HepG2 (cell line): ENCODE data around the gene UGT1A3. TPM values are rescaled to one million over a fixed set of nuclear protein-coding genes. Genes with fewer than 3 reads are reported as not detected.

Experiments used
- ATAC-seq: fragments of 200-7000 bp; cut with Tn5 transposase; 3 replicates; pipeline ENCODE4 v1.9.1; 2020; ENCODE audit warnings: mild to moderate bottlenecking, moderate library complexity
- BruUV-seq: library from RNA; stranded (reverse); fragments of 400-500 nt; replicated peaks from 2 replicates; lab custom pipeline; 2021; lab: Mats Ljungman, UMichigan
- CTCF ChIA-PET: fragments of 300-600 bp; formaldehyde crosslinking; extraction: SDS; loops from one replicate; lab custom pipeline; 2021; ENCODE audit warnings: low total read pairs, inconsistent platforms, low intra/inter-chr PET ratio; lab: Yijun Ruan, JAX
- POLR2A ChIA-PET: fragments of 350-600 bp; sonication (Branson Sonifier 250); formaldehyde crosslinking; loops from one replicate; lab custom pipeline; 2020; ENCODE audit warnings: antibody characterized with exemption, inconsistent platforms; lab: Yijun Ruan, JAX
- DNase-seq: peaks from one replicate; pipeline ENCODE4 v3.0.0-alpha.2; 2015; ENCODE audit warnings: low spot score
- FAIRE-seq: peaks from 3 replicates; lab custom pipeline; 2011; peaks lifted over from hg19 to GRCh38; lab: Jason Lieb, UNC
- H2AFZ ChIP-seq: one replicate; pipeline ENCODE4 v1.6.1; 2011; ENCODE audit warnings: low read length, inconsistent platforms
- H3K27ac ChIP-seq: fragments of 300-600 bp; 3 replicates; pipeline ENCODE4 v1.8.0; 2011; ENCODE audit warnings: mixed run types, mild to moderate bottlenecking, mixed read lengths, low read length, inconsistent platforms; ENCODE audit not compliant: insufficient read depth; ENCODE audit errors: extremely low read length
- H3K27me3 ChIP-seq, 2 experiments: fragments of 200-600 bp in 1 of 2; 2 replicates in 1 of 2; 3 replicates in 1 of 2; pipeline versions ENCODE4 v1.6.0 to v1.8.0; 2011; ENCODE audit warnings: low read length in 2 of 2, mild to moderate bottlenecking in 2 of 2, moderate library complexity in 2 of 2, inconsistent platforms in 1 of 2; ENCODE audit not compliant: insufficient read depth in 2 of 2, control insufficient read depth in 1 of 2
- H3K36me3 ChIP-seq, 2 experiments: fragments of 200-600 bp in 1 of 2; replicated peaks in 1 of 2; 2 replicates in 1 of 2; 3 replicates in 1 of 2; pipeline versions ENCODE4 v1.5.1 to v1.8.0; 2011; ENCODE audit warnings: low read length in 2 of 2, inconsistent platforms in 1 of 2; ENCODE audit not compliant: insufficient read depth in 2 of 2, control insufficient read depth in 1 of 2
- H3K4me1 ChIP-seq: 2 replicates; pipeline ENCODE4 v1.5.1; 2012; ENCODE audit warnings: low read length, inconsistent platforms; ENCODE audit not compliant: insufficient read depth
- H3K4me2 ChIP-seq: 2 replicates; pipeline ENCODE4 v1.6.0; 2011; ENCODE audit warnings: low read depth, low read length, inconsistent platforms
- H3K4me3 ChIP-seq, 3 experiments: fragments of 200-600 bp in 1 of 3; sonication (generic), shearing (Covaris generic) in 1 of 3; replicated peaks in 1 of 3; 2 replicates each; pipeline ENCODE4 v1.5.1; 2011 to 2016; ENCODE audit warnings: low read length in 3 of 3, inconsistent platforms in 2 of 3, low read depth in 2 of 3, mild to moderate bottlenecking in 2 of 3, control low read depth in 1 of 3, mixed read lengths in 1 of 3; ENCODE audit not compliant: insufficient read depth in 1 of 3
- H3K79me2 ChIP-seq: one replicate; pipeline ENCODE4 v1.6.1; 2011; ENCODE audit warnings: low read length, inconsistent platforms; ENCODE audit not compliant: insufficient read depth
- H3K9ac ChIP-seq: 2 replicates; pipeline ENCODE4 v1.6.0; 2011; ENCODE audit warnings: mild to moderate bottlenecking, low read depth, low read length, inconsistent platforms; ENCODE audit not compliant: insufficient read depth
- H3K9me3 ChIP-seq: 2 replicates; pipeline ENCODE4 v1.5.1; 2012; ENCODE audit warnings: mild to moderate bottlenecking, low read length
- H4K20me1 ChIP-seq: 2 replicates; pipeline ENCODE4 v1.6.0; 2011; ENCODE audit warnings: inconsistent platforms, mild to moderate bottlenecking, low read length, moderate library complexity; ENCODE audit not compliant: insufficient read depth
- FOXP1 ChIP-seq, 2 experiments: fragments of 450-650 bp in 1 of 2; IDR thresholded peaks; 2 replicates each; pipeline ENCODE4 v1.6.1; 2017 to 2018; ENCODE audit warnings: antibody characterized with exemption in 1 of 2
- GFI1 ChIP-seq: sonication (generic); formaldehyde crosslinking; IDR thresholded peaks from 2 replicates; pipeline ENCODE4 v1.5.0; 2020; ENCODE audit warnings: missing genetic modification reagents, mild to moderate bottlenecking, borderline replicate concordance
- JUNB ChIP-seq: sonication (generic); formaldehyde crosslinking; IDR thresholded peaks from 2 replicates; pipeline ENCODE4 v1.8.0; 2022; ENCODE audit warnings: missing genetic modification reagents, mild to moderate bottlenecking, borderline replicate concordance
- NCOA2 ChIP-seq: sonication (generic); formaldehyde crosslinking; IDR thresholded peaks from 2 replicates; pipeline ENCODE4 v1.8.0; 2022; ENCODE audit warnings: inconsistent platforms
- SUZ12 ChIP-seq: fragments of 150-350 bp; IDR thresholded peaks from 2 replicates; pipeline ENCODE4 v1.6.1; 2014; ENCODE audit warnings: low read depth, low read length
- ZNF468 ChIP-seq: sonication (generic); formaldehyde crosslinking; IDR thresholded peaks from 2 replicates; pipeline ENCODE4 v1.8.0; 2022; ENCODE audit warnings: mild to moderate bottlenecking, moderate library complexity, missing genetic modification reagents
- ZNF724P ChIP-seq: sonication (generic); formaldehyde crosslinking; IDR thresholded peaks from 2 replicates; pipeline ENCODE4 v1.8.0; 2022; ENCODE audit warnings: missing genetic modification reagents, borderline replicate concordance
- ZNF792 ChIP-seq: IDR thresholded peaks from 2 replicates; pipeline ENCODE4 v1.6.1; 2016
- WGBS: methylation state at CpG from one replicate; pipeline ENCODE4 v1.1.6; 2017; ENCODE audit warnings: low lambda C conversion rate; 5-methylcytosine and 5-hydroxymethylcytosine counted together
- in situ Hi-C: cut with HindIII; loops from 2 replicates; pipeline ENCODE4 v1.10.0; 2017; ENCODE audit warnings: low pct_unique_long_range_greater_than_20kb; ENCODE audit not compliant: extremely low pct_ligation_motif_present
- intact Hi-C: fragments of 100-400 bp; cut with micrococcal nuclease; formaldehyde crosslinking; loops from one replicate; pipeline ENCODE4 v1.10.0; 2022; ENCODE audit not compliant: unreplicated experiment
- polyA plus RNA-seq, 8 experiments: library from polyadenylated mRNA; depleted of rRNA in 3 of 8; stranded (reverse) in 7 of 8; unstranded in 1 of 8; fragments of >200 nt; fragmentation: Illumina TruSeq in 4 of 8; extraction: Trizol in 4 of 8; gene quantifications; 2 replicates each; pipeline versions ENCODE4 v1.2.1 to v1.2.3, GENCODE V29; 2011 to 2016; ENCODE audit warnings: low read depth in 4 of 8, missing spikeins in 1 of 8, mixed read lengths in 1 of 8; ENCODE audit not compliant: insufficient read depth in 1 of 8
- total RNA-seq, 5 experiments: library from RNA; depleted of rRNA; stranded (reverse); fragments of >200 nt; fragmentation: Illumina TruSeq; extraction: Trizol; gene quantifications; 2 replicates each; pipeline ENCODE4 v1.2.3, GENCODE V29; 2016; ENCODE audit warnings: low read depth in 1 of 5
- TF ChIP-seq, protein P1 (sequence below): sonication (generic); formaldehyde crosslinking; IDR thresholded peaks from 2 replicates; pipeline ENCODE4 v1.4.0; 2020; ENCODE audit warnings: mild to moderate bottlenecking, low read depth, missing genetic modification reagents
- TF ChIP-seq, protein P2 (sequence below): sonication (generic); formaldehyde crosslinking; IDR thresholded peaks from 2 replicates; pipeline ENCODE4 v1.5.0; 2020; ENCODE audit warnings: missing genetic modification reagents
- TF ChIP-seq, protein P3 (sequence below): sonication (generic); formaldehyde crosslinking; IDR thresholded peaks from 2 replicates; pipeline ENCODE4 v1.5.0; 2020; ENCODE audit warnings: missing genetic modification reagents, mild to moderate bottlenecking, borderline replicate concordance

UGT1A3 gene
- total and polyA plus RNA-seq, 2 of the 13 experiments (the other 11 are each of a cell fraction or from before 2014, with no cell fraction given), result not detected

DNA sequence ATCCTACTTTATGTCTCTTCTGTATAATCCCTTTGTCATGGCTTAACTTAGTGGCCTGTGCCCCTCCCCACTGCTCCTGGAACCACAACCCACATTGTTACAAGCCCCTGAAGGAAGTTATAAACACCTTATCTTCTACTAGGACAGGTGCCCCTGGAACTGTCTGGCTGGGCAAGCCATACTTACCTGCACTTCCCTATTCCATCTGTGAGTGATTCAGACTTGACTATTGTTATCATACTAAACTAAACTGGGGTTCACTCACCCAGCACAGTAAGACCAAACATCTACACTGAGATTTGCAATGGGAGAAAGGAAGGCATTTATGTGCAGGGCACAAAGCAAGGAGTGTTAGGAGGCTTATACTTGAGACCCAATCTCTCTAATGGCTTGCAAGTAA, 39.8 kb upstream of the UGT1A3 start:
- Histone ChIP-seq H3K36me3 (no peaks in the 10 kb centered on the region), H3K9ac (no peak overlapping the region), H3K27ac (no peak overlapping the region), H4K20me1 (no peaks in the 10 kb centered on the region), H3K4me2 (no peak overlapping the region), H3K4me3 (no peak overlapping the region), H3K27me3 (no peaks in the 10 kb centered on the region), H3K79me2 (no peaks in the 10 kb centered on the region), H3K4me1 (peaks cover 5% of the 10 kb centered on the region), H2AFZ (no peak overlapping the region), H3K9me3 (no peaks in the 10 kb centered on the region)
- DNase-seq (no peak), ATAC-seq (no peak), FAIRE-seq (no peak)
- BruUV-seq, result no TSS peak
- POLR2A ChIA-PET, result no interaction called here
- intact Hi-C loops (no loop called here), in situ Hi-C loops (no loop called here)
- CTCF ChIA-PET, result no interaction called here
- no peak for TF ChIP-seq SUZ12
- no peak for TF ChIP-seq NCOA2
- TF ChIP-seq, protein P1, sequence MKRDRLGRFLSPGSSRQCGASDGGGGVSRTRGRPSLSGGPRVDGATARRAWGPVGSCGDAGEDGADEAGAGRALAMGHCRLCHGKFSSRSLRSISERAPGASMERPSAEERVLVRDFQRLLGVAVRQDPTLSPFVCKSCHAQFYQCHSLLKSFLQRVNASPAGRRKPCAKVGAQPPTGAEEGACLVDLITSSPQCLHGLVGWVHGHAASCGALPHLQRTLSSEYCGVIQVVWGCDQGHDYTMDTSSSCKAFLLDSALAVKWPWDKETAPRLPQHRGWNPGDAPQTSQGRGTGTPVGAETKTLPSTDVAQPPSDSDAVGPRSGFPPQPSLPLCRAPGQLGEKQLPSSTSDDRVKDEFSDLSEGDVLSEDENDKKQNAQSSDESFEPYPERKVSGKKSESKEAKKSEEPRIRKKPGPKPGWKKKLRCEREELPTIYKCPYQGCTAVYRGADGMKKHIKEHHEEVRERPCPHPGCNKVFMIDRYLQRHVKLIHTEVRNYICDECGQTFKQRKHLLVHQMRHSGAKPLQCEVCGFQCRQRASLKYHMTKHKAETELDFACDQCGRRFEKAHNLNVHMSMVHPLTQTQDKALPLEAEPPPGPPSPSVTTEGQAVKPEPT, result no peak
- no peak for TF ChIP-seq FOXP1 (IDR thresholded peaks at IDR 0.05)
- TF ChIP-seq FOXP1 (CRISPR knock-in tag; IDR thresholded peaks at IDR 0.05), result no peak
- TF ChIP-seq ZNF724P (CRISPR knock-in tag), result no peak

DNA sequence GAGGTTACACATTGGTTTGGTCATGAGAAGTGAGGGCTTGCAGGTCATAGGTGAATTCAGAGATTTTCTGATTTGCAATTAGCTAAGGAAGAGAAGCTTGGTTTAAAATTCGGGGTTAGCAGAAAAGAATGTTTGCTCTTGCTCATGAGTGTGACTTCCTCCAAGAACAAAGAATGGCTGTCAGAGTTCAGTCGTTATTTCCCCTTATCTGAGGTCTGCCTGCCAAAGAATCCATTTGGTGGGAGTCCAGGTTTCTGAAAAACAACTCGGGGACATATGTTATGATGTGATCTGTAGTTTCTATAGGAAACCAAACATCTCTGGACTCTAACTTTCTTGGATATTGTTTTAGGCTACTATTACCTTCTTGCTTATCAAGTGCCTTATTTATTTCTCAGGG, 39.3 kb upstream of the UGT1A3 start:
- ATAC-seq, result no peak
- FAIRE-seq, result no peak
- H3K4me2 ChIP-seq, result no peak overlapping the region
- no peaks in the 10 kb centered on the region for H3K36me3 ChIP-seq
- no peaks in the 10 kb centered on the region for H3K9me3 ChIP-seq
- no peak for DNase-seq
- ChIA-PET POLR2A (no interaction called here), CTCF (no interaction called here)
- no peak overlapping the region for H3K9ac ChIP-seq
- intact Hi-C loops (no loop called here), in situ Hi-C loops (no loop called here)
- no peak overlapping the region for H3K27ac ChIP-seq
- no peak overlapping the region for H2AFZ ChIP-seq
- BruUV-seq, result no TSS peak
- WGBS, result 4% methylated on average over 3 of the region's 3 CpGs
- no peaks in the 10 kb centered on the region for H3K27me3 ChIP-seq
- H4K20me1 ChIP-seq, result no peaks in the 10 kb centered on the region
- H3K79me2 ChIP-seq, result no peaks in the 10 kb centered on the region
- peaks cover 9% of the 10 kb centered on the region for H3K4me1 ChIP-seq
- no peak overlapping the region for H3K4me3 ChIP-seq
- TF ChIP-seq ZNF468 (CRISPR knock-in tag) (no peak), ZNF792 (CRISPR knock-in tag) (no peak), GFI1 (CRISPR knock-in tag) (no peak), JUNB (CRISPR knock-in tag) (no peak)
- TF ChIP-seq, protein P2, sequence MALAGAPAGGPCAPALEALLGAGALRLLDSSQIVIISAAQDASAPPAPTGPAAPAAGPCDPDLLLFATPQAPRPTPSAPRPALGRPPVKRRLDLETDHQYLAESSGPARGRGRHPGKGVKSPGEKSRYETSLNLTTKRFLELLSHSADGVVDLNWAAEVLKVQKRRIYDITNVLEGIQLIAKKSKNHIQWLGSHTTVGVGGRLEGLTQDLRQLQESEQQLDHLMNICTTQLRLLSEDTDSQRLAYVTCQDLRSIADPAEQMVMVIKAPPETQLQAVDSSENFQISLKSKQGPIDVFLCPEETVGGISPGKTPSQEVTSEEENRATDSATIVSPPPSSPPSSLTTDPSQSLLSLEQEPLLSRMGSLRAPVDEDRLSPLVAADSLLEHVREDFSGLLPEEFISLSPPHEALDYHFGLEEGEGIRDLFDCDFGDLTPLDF (CRISPR knock-in tag), result no peak
- TF ChIP-seq, protein P3, sequence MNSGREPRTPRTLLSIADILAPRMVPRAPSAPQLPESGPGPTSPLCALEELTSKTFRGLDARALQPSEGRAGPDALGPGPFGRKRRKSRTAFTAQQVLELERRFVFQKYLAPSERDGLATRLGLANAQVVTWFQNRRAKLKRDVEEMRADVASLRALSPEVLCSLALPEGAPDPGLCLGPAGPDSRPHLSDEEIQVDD (CRISPR knock-in tag), result no peak
